Osteoblast (primary cell): ENCODE results near the gene DGCR6L. TPM values are rescaled to one million over a fixed set of nuclear protein-coding genes. Genes with fewer than 3 reads are reported as not detected.
"Not testable (repeated sequence)": the region's sequence is repeated elsewhere in the genome, so short reads cannot be mapped to it uniquely, and the experiment has no call there.

Experiments
- DNase-seq: peaks from one replicate; pipeline ENCODE4 v3.0.0; 2011; ENCODE audit warnings: low spot score, mixed read lengths; ENCODE audit not compliant: insufficient read length; ENCODE audit errors: missing footprints
- H2AFZ ChIP-seq: 2 replicates; pipeline ENCODE4 v1.6.0; 2011; ENCODE audit warnings: mild to moderate bottlenecking, low read length
- H3K27ac ChIP-seq: 2 replicates; pipeline ENCODE4 v1.5.1; 2011; ENCODE audit warnings: mild to moderate bottlenecking, low read depth, low read length, moderate library complexity
- H3K27me3 ChIP-seq: 2 replicates; pipeline ENCODE4 v1.6.0; 2012; ENCODE audit warnings: mild to moderate bottlenecking, control low read depth, inconsistent platforms, low read length, moderate library complexity; ENCODE audit not compliant: insufficient read depth
- H3K36me3 ChIP-seq: 2 replicates; pipeline ENCODE4 v1.5.1; 2011; ENCODE audit warnings: mild to moderate bottlenecking, low read length, control low read depth, moderate library complexity; ENCODE audit not compliant: insufficient read depth
- H3K4me1 ChIP-seq: 2 replicates; pipeline ENCODE4 v1.5.1; 2011; ENCODE audit warnings: mild to moderate bottlenecking, low read length, control low read depth, moderate library complexity; ENCODE audit not compliant: insufficient read depth
- H3K4me2 ChIP-seq: 2 replicates; pipeline ENCODE4 v1.6.0; 2011; ENCODE audit warnings: mild to moderate bottlenecking, low read length; ENCODE audit not compliant: insufficient read depth
- H3K4me3 ChIP-seq: fragments of 200-600 bp; sonication (generic); 3 replicates; pipeline ENCODE4 v1.5.1; 2012; ENCODE audit warnings: mild to moderate bottlenecking, low read length, inconsistent platforms; ENCODE audit not compliant: insufficient read depth
- H3K79me2 ChIP-seq: 2 replicates; pipeline ENCODE4 v1.6.0; 2012; ENCODE audit warnings: mild to moderate bottlenecking, low read length, control low read depth, inconsistent platforms; ENCODE audit not compliant: insufficient read depth
- H3K9me3 ChIP-seq: 2 replicates; pipeline ENCODE4 v1.5.1; 2011; ENCODE audit warnings: low read depth, low read length, control low read depth
- H4K20me1 ChIP-seq: 2 replicates; pipeline ENCODE4 v1.6.0; 2012; ENCODE audit warnings: mild to moderate bottlenecking, low read length, control low read depth; ENCODE audit not compliant: insufficient read depth
- CTCF ChIP-seq: IDR thresholded peaks from 2 replicates; pipeline ENCODE4 v1.5.1; 2011; ENCODE audit warnings: mild to moderate bottlenecking, low read depth, low read length, moderate library complexity; ENCODE audit errors: extremely low read depth
- total RNA-seq: library from RNA; depleted of rRNA; stranded (reverse); fragments of >200 nt; gene quantifications from 2 replicates; pipeline ENCODE4 v1.2.3, GENCODE V29; 2012

The DGCR6L gene
- total RNA-seq, 1 donor: 60.8 TPM

- no peak for TF ChIP-seq CTCF
- Histone ChIP-seq H3K9me3 (no peaks in the 10 kb centered on the region), H3K4me2 (no peak overlapping the region), H3K27me3 (peaks cover 17% of the 10 kb centered on the region), H4K20me1 (no peaks in the 10 kb centered on the region), H3K79me2 (no peaks in the 10 kb centered on the region), H3K36me3 (no peaks in the 10 kb centered on the region), H3K4me3 (no peak overlapping the region), H3K4me1 (no peaks in the 10 kb centered on the region), H3K27ac (no peak overlapping the region), H2AFZ (no peak overlapping the region)
- DNase-seq: no peak
Observed at GRCh38 chr22:20290578-20291248, 29.1 kb downstream of the DGCR6L start.

- H2AFZ ChIP-seq: no peak overlapping the region
- no peak overlapping the region for H3K4me2 ChIP-seq
- peaks cover 17% of the 10 kb centered on the region for H3K27me3 ChIP-seq
- TF ChIP-seq CTCF: no peak
- no peak for DNase-seq
- no peaks in the 10 kb centered on the region for H4K20me1 ChIP-seq
- no peak overlapping the region for H3K27ac ChIP-seq
- H3K9me3 ChIP-seq: no peaks in the 10 kb centered on the region
- H3K79me2 ChIP-seq: no peaks in the 10 kb centered on the region
- no peaks in the 10 kb centered on the region for H3K4me1 ChIP-seq
- no peak overlapping the region for H3K4me3 ChIP-seq
- H3K36me3 ChIP-seq: no peaks in the 10 kb centered on the region
Observed at GRCh38 chr22:20290045-20290392, 29.8 kb downstream of the DGCR6L start.

GRCh38 chr22:20289182-20290044, 30.4 kb downstream of the DGCR6L start:
- not testable (repeated sequence) for H3K27ac ChIP-seq, H3K79me2 ChIP-seq, H4K20me1 ChIP-seq, H3K4me1 ChIP-seq, H3K4me3 ChIP-seq, H3K9me3 ChIP-seq, H2AFZ ChIP-seq, DNase-seq, H3K36me3 ChIP-seq, H3K4me2 ChIP-seq
- peaks cover 17% of the 10 kb centered on the region for H3K27me3 ChIP-seq

GRCh38 chr22:20286784-20287423, 33.0 kb downstream of the DGCR6L start:
- H3K4me2 ChIP-seq, H3K36me3 ChIP-seq, H3K9me3 ChIP-seq, H2AFZ ChIP-seq, H4K20me1 ChIP-seq, H3K27me3 ChIP-seq, H3K27ac ChIP-seq, DNase-seq, H3K4me3 ChIP-seq, H3K79me2 ChIP-seq, H3K4me1 ChIP-seq: not testable (repeated sequence)

GRCh38 chr22:20286312-20286660, 33.6 kb downstream of the DGCR6L start:
- H3K4me1 ChIP-seq, DNase-seq, H3K36me3 ChIP-seq, H3K27ac ChIP-seq, H4K20me1 ChIP-seq, H2AFZ ChIP-seq, H3K9me3 ChIP-seq, H3K27me3 ChIP-seq, H3K4me2 ChIP-seq, H3K4me3 ChIP-seq, H3K79me2 ChIP-seq: not testable (repeated sequence)
